ENCODE measurements around the gene MYG1. TPM values are rescaled to one million over a fixed set of nuclear protein-coding genes. Genes with fewer than 3 reads are reported as not detected.

Gene MYG1
- total RNA-seq, 2 donors from 2014 or later = 23.4 to 49.4 TPM

GRCh38 chr12:53344487-53344823 lies 45.0 kb downstream of the MYG1 start:
- Histone ChIP-seq H3K4me3 (peak overlapping the region; percentile 97), H3K27me3 (replicated peaks; ENCODE audit: insufficient read depth) (no peaks in the 10 kb centered on the region), H3K4me1 (ENCODE audit: control insufficient read depth in 1 of 2, low read depth in 2 of 2) (peaks cover 4 to 12% of the 10 kb centered on the region in 2 donors), H3K36me3 (no peaks in the 10 kb centered on the region), H3K9me3 (no peaks in the 10 kb centered on the region), H3K27ac (peak overlapping the region in 1 of 2 donors; percentile 74)
- no peak for TF ChIP-seq CTCF (IDR thresholded peaks at IDR 0.05)
- DNase-seq (ENCODE audit: low spot score) (no peak), ATAC-seq (ENCODE audit: insufficient number of reproducible peaks, low FRiP score, low read depth) (no peak)

GRCh38 chr12:53344824-53345485 lies 45.5 kb downstream of the MYG1 start:
- ATAC-seq (ENCODE audit: insufficient number of reproducible peaks, low FRiP score, low read depth) (peak; percentile 81), DNase-seq (ENCODE audit: low spot score) (no peak)
- Histone ChIP-seq H3K36me3 (no peaks in the 10 kb centered on the region), H3K27me3 (replicated peaks; ENCODE audit: insufficient read depth) (no peaks in the 10 kb centered on the region), H3K4me1 (ENCODE audit: control insufficient read depth in 1 of 2, low read depth in 2 of 2) (peaks cover 4 to 12% of the 10 kb centered on the region in 2 donors), H3K9me3 (no peaks in the 10 kb centered on the region), H3K4me3 (peak overlapping the region; percentile 97), H3K27ac (peak overlapping the region; percentile 74 to 79)
- TF ChIP-seq CTCF (IDR thresholded peaks at IDR 0.05) = peak; percentile 65

- Histone ChIP-seq H3K4me1 (ENCODE audit: control insufficient read depth in 1 of 2, low read depth in 2 of 2) (peaks cover 4 to 12% of the 10 kb centered on the region in 2 donors), H3K9me3 (no peaks in the 10 kb centered on the region), H3K27ac (peak overlapping the region; percentile 74 to 79), H3K36me3 (no peaks in the 10 kb centered on the region), H3K27me3 (replicated peaks; ENCODE audit: insufficient read depth) (no peaks in the 10 kb centered on the region), H3K4me3 (peak overlapping the region; percentile 97)
- ATAC-seq (ENCODE audit: insufficient number of reproducible peaks, low FRiP score, low read depth) = no peak
- TF ChIP-seq CTCF (IDR thresholded peaks at IDR 0.05) = no peak
- no peak for DNase-seq (ENCODE audit: low spot score)
These were observed 46.1 kb downstream of the MYG1 start for GRCh38 chr12:53345486-53346188.

GRCh38 chr12:53346491-53346890 lies 47.0 kb downstream of the MYG1 start:
- DNase-seq (ENCODE audit: low spot score) (no peak), ATAC-seq (ENCODE audit: insufficient number of reproducible peaks, low FRiP score, low read depth) (no peak)
- H3K27me3 ChIP-seq (replicated peaks; ENCODE audit: insufficient read depth) = no peaks in the 10 kb centered on the region
- TF ChIP-seq CTCF (IDR thresholded peaks at IDR 0.05) = no peak
- peaks cover 4 to 12% of the 10 kb centered on the region in 2 donors for H3K4me1 ChIP-seq (ENCODE audit: control insufficient read depth in 1 of 2, low read depth in 2 of 2)
- H3K27ac ChIP-seq = peak overlapping the region in 1 of 2 donors; percentile 74
- H3K9me3 ChIP-seq = no peaks in the 10 kb centered on the region
- H3K36me3 ChIP-seq = no peaks in the 10 kb centered on the region
- H3K4me3 ChIP-seq = no peak overlapping the region

GRCh38 chr12:53347905-53348304 lies 48.4 kb downstream of the MYG1 start:
- Histone ChIP-seq H3K27ac (no peak overlapping the region), H3K36me3 (no peaks in the 10 kb centered on the region), H3K27me3 (replicated peaks; ENCODE audit: insufficient read depth) (no peaks in the 10 kb centered on the region), H3K4me3 (no peak overlapping the region), H3K4me1 (ENCODE audit: control insufficient read depth in 1 of 2, low read depth in 2 of 2) (peaks cover 4 to 12% of the 10 kb centered on the region in 2 donors), H3K9me3 (no peaks in the 10 kb centered on the region)
- DNase-seq (ENCODE audit: low spot score) (no peak), ATAC-seq (ENCODE audit: insufficient number of reproducible peaks, low FRiP score, low read depth) (no peak)
- no peak for TF ChIP-seq CTCF (IDR thresholded peaks at IDR 0.05)

Measured in thoracic aorta (tissue), 2 donors.